K562 (cell line): ENCODE results near the gene ZNF146. TPM values are rescaled to one million over a fixed set of nuclear protein-coding genes. Genes with fewer than 3 reads are reported as not detected.

Experiments used
- AFF4 ChIP-seq: sonication (generic); formaldehyde crosslinking; IDR thresholded peaks from 2 replicates; pipeline ENCODE4 v1.8.0; 2023; ENCODE audit warnings: mild to moderate bottlenecking, missing genetic modification reagents
- CREB5 ChIP-seq: fragments of 250-450 bp; sonication (Bioruptor Pico); IDR thresholded peaks from 2 replicates; pipeline ENCODE4 v1.5.0; 2020; ENCODE audit warnings: mild to moderate bottlenecking
- E2F5 ChIP-seq: sonication (generic); formaldehyde crosslinking; IDR thresholded peaks from 2 replicates; pipeline ENCODE4 v1.8.0; 2022; ENCODE audit warnings: mild to moderate bottlenecking, missing genetic modification reagents
- HDAC2 ChIP-seq: fragments of 450-650 bp; IDR thresholded peaks from 2 replicates; pipeline ENCODE4 v1.6.1; 2016; ENCODE audit warnings: mild to moderate bottlenecking
- IRF9 ChIP-seq: fragments of 450-650 bp; IDR thresholded peaks from 2 replicates; pipeline ENCODE4 v1.6.1; 2016; ENCODE audit warnings: missing biosample characterization, missing genetic modification characterization
- MAZ ChIP-seq, 2 experiments: fragments of 450-650 bp in 1 of 2; sonication (generic) in 1 of 2; formaldehyde crosslinking; IDR thresholded peaks in 1 of 2; conservative IDR thresholded peaks in 1 of 2; 2 replicates each; pipeline versions ENCODE4 v1.4.0 to v1.5.0; 2020; ENCODE audit warnings: mild to moderate bottlenecking in 1 of 2, missing genetic modification reagents in 1 of 2
- MCM3 ChIP-seq: fragments of 450-650 bp; IDR thresholded peaks from 2 replicates; pipeline ENCODE4 v1.6.1; 2016
- PRDM10 ChIP-seq: fragments of 450-650 bp; IDR thresholded peaks from 2 replicates; pipeline ENCODE4 v1.6.1; 2018; ENCODE audit not compliant: partially characterized antibody
- RHOXF2B ChIP-seq: fragments of 250-450 bp; sonication (Bioruptor Pico); conservative IDR thresholded peaks from 2 replicates; pipeline ENCODE4 v1.5.1; 2021
- TSC22D4 ChIP-seq: fragments of 450-650 bp; IDR thresholded peaks from 2 replicates; pipeline ENCODE4 v1.6.1; 2016; ENCODE audit warnings: missing genetic modification characterization, missing biosample characterization, control low read depth
- ZBTB26 ChIP-seq: fragments of 450-650 bp; formaldehyde crosslinking; IDR thresholded peaks from 2 replicates; pipeline ENCODE4 v1.4.0; 2022; ENCODE audit warnings: missing genetic modification characterization
- polyA plus RNA-seq, 8 experiments: library from polyadenylated mRNA; depleted of rRNA in 4 of 8; stranded (reverse) in 5 of 8; unstranded in 3 of 8; fragments of >200 nt; fragmentation: Nextera tagmentation in 2 of 8; fragmentation: Illumina TruSeq in 1 of 8; extraction: Ambion mirVana in 2 of 8; extraction: Trizol in 1 of 8; gene quantifications; 2 replicates each; pipeline versions ENCODE4 v1.2.1 to v1.2.3, GENCODE V29; 2011 to 2014; ENCODE audit warnings: inconsistent platforms in 1 of 8, missing spikeins in 1 of 8
- total RNA-seq, 7 experiments: library from RNA; depleted of rRNA in 6 of 7; stranded (reverse); fragments of >200 nt in 6 of 7; fragmentation: Illumina TruSeq in 2 of 7; extraction: Trizol in 2 of 7; gene quantifications; 2 replicates each; pipeline versions ENCODE4 v1.2.1 to v1.2.3, GENCODE V29; 2011 to 2021; ENCODE audit warnings: low replicate concordance in 1 of 7

The ZNF146 gene
- total and polyA plus RNA-seq, 9 of the 15 experiments (the other 6 are each of a cell fraction or from before 2014, with no cell fraction given) = 36.2 to 195 (median 116) TPM

GRCh38 chr19:36214386-36215275 is at the start of gene ZNF146, which contains the start of gene ZNF565 (continued):
- peak; percentile 45; the same call in 1 of the 2 replicates for TF ChIP-seq AFF4
- TF ChIP-seq MAZ (CRISPR knock-in tag; conservative IDR thresholded peaks at IDR 0.05 in 1 of 2, IDR thresholded peaks at IDR 0.05 in 1 of 2) = peak; percentile 66 to 67; a peak in 3 of 4 replicates
- TF ChIP-seq HDAC2 = peak; percentile 82
- TF ChIP-seq CREB5 (CRISPR knock-in tag) = no peak
- TF ChIP-seq ZBTB26 (CRISPR knock-in tag) = no peak
- TF ChIP-seq PRDM10 = peak; percentile 90
- no peak for TF ChIP-seq TSC22D4
- TF ChIP-seq E2F5 (CRISPR knock-in tag) = 0 out of 2 replicates have a peak, but pooled peaks have one; percentile 50
- 0 out of 2 replicates have a peak, but pooled peaks have one; percentile 75 for TF ChIP-seq RHOXF2B
- no peak for TF ChIP-seq MCM3
- no peak for TF ChIP-seq IRF9 (tag)
